ENCODE data around the gene ADAM15.
A peak's percentile ranks its signal among the peaks of the same experiment; 100 is the strongest.

DNA sequence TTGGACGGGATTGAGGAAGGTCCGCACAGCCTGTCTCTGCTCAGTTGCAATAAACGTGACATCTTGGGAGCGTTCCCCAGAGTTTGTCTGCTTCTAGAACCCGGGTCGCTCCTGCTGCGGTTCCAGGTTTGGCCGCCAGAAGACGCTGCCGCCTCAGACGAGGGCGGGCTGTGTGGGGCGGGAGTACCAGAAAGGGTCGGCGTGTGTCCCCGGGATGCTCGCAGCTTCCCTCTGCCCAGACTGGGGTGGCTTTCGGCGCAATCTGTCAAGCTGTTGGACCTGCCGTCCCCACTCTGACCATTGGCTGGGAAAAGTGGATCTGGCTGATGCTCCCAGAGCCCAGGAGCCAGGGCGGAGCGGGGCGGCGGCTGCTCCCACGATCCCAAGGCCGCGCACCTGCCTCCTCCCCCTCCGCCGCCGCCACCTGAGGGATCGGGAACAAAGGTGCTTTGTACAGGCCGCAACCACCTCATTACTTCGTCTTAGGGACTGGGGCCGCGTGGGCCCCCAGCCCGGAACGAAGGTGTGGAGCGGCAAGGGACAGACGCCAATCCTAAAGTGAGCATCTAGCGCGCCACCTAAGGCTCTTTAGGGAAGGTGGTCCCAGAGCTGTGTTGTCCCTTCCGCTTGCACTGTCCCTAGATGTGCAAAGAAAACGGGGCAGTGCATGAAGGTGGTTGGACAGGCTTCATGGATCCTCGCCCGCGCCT lies 11.7 kb downstream of the ADAM15 start:
- TF ChIP-seq, protein P1, sequence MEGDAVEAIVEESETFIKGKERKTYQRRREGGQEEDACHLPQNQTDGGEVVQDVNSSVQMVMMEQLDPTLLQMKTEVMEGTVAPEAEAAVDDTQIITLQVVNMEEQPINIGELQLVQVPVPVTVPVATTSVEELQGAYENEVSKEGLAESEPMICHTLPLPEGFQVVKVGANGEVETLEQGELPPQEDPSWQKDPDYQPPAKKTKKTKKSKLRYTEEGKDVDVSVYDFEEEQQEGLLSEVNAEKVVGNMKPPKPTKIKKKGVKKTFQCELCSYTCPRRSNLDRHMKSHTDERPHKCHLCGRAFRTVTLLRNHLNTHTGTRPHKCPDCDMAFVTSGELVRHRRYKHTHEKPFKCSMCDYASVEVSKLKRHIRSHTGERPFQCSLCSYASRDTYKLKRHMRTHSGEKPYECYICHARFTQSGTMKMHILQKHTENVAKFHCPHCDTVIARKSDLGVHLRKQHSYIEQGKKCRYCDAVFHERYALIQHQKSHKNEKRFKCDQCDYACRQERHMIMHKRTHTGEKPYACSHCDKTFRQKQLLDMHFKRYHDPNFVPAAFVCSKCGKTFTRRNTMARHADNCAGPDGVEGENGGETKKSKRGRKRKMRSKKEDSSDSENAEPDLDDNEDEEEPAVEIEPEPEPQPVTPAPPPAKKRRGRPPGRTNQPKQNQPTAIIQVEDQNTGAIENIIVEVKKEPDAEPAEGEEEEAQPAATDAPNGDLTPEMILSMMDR (IDR thresholded peaks at IDR 0.05) = peak; percentile 58 to 63 (median 62)
- no peak for TF ChIP-seq POLR2A (IDR thresholded peaks at IDR 0.05)

Measured in right lobe of liver (tissue), 4 donors.